Measurements from ENCODE around the gene TIAM2.

TIAM2 gene

GRCh38 chr6:154984146-154984545 lies 11.0 kb upstream of the TIAM2 start:
- Histone ChIP-seq H4K20me1 (ENCODE audit: insufficient read depth, low read length) (no peaks in the 10 kb centered on the region), H3K27ac (ENCODE audit: low read length) (no peak overlapping the region), H3K4me3 (ENCODE audit: low read length) (no peak overlapping the region), H3K9me3 (replicated peaks; ENCODE audit: insufficient read depth, low read length) (no peaks in the 10 kb centered on the region), H3K4me2 (ENCODE audit: low read depth, low read length) (no peak overlapping the region), H3K9ac (ENCODE audit: low read length) (no peak overlapping the region), H2AFZ (ENCODE audit: low read length) (no peak overlapping the region), H3K9me2 (replicated peaks; ENCODE audit: insufficient read depth, low read length) (no peaks in the 10 kb centered on the region), H3K79me2 (ENCODE audit: low read length) (no peaks in the 10 kb centered on the region), H3K4me1 (ENCODE audit: low read length) (no peaks in the 10 kb centered on the region), H3F3A (ENCODE audit: insufficient read depth, low read length) (no peaks in the 10 kb centered on the region), H3K36me3 (replicated peaks; ENCODE audit: insufficient read depth, low read length) (no peaks in the 10 kb centered on the region), H3K27me3 (replicated peaks; ENCODE audit: insufficient read depth, low read length) (no peaks in the 10 kb centered on the region)
- DNase-seq = no peak
- TF ChIP-seq EZH2phosphoT487 (IDR thresholded peaks at IDR 0.05; ENCODE audit: low read length) = no peak
- TF ChIP-seq CTCF (IDR thresholded peaks at IDR 0.05; ENCODE audit: low read length) = no peak
- TF ChIP-seq EZH2 (optimal IDR thresholded peaks at IDR 0.05; ENCODE audit: low read depth, low read length) = no peak

- Histone ChIP-seq H3K4me3 (ENCODE audit: low read length) (no peak overlapping the region), H3K4me1 (ENCODE audit: low read length) (no peaks in the 10 kb centered on the region), H3K9ac (ENCODE audit: low read length) (no peak overlapping the region), H4K20me1 (ENCODE audit: insufficient read depth, low read length) (no peaks in the 10 kb centered on the region), H3F3A (ENCODE audit: insufficient read depth, low read length) (no peaks in the 10 kb centered on the region), H3K79me2 (ENCODE audit: low read length) (no peaks in the 10 kb centered on the region), H3K27me3 (replicated peaks; ENCODE audit: insufficient read depth, low read length) (no peaks in the 10 kb centered on the region), H3K27ac (ENCODE audit: low read length) (no peak overlapping the region), H3K9me3 (replicated peaks; ENCODE audit: insufficient read depth, low read length) (no peaks in the 10 kb centered on the region), H3K9me2 (replicated peaks; ENCODE audit: insufficient read depth, low read length) (no peaks in the 10 kb centered on the region), H2AFZ (ENCODE audit: low read length) (no peak overlapping the region), H3K36me3 (replicated peaks; ENCODE audit: insufficient read depth, low read length) (no peaks in the 10 kb centered on the region), H3K4me2 (ENCODE audit: low read depth, low read length) (no peak overlapping the region)
- TF ChIP-seq CTCF (IDR thresholded peaks at IDR 0.05; ENCODE audit: low read length) (no peak), EZH2 (optimal IDR thresholded peaks at IDR 0.05; ENCODE audit: low read depth, low read length) (no peak), EZH2phosphoT487 (IDR thresholded peaks at IDR 0.05; ENCODE audit: low read length) (no peak)
- no peak for DNase-seq
These were observed 8.3 kb upstream of the TIAM2 start for GRCh38 chr6:154986787-154987235.

- Histone ChIP-seq H3K4me1 (ENCODE audit: low read length) (no peaks in the 10 kb centered on the region), H3F3A (ENCODE audit: insufficient read depth, low read length) (no peaks in the 10 kb centered on the region), H3K36me3 (replicated peaks; ENCODE audit: insufficient read depth, low read length) (no peaks in the 10 kb centered on the region), H2AFZ (ENCODE audit: low read length) (no peak overlapping the region), H3K9me2 (replicated peaks; ENCODE audit: insufficient read depth, low read length) (no peaks in the 10 kb centered on the region), H3K27ac (ENCODE audit: low read length) (no peak overlapping the region), H3K4me2 (ENCODE audit: low read depth, low read length) (no peak overlapping the region), H3K9me3 (replicated peaks; ENCODE audit: insufficient read depth, low read length) (no peaks in the 10 kb centered on the region), H3K79me2 (ENCODE audit: low read length) (no peaks in the 10 kb centered on the region), H3K4me3 (ENCODE audit: low read length) (no peak overlapping the region), H4K20me1 (ENCODE audit: insufficient read depth, low read length) (no peaks in the 10 kb centered on the region), H3K9ac (ENCODE audit: low read length) (no peak overlapping the region), H3K27me3 (replicated peaks; ENCODE audit: insufficient read depth, low read length) (no peaks in the 10 kb centered on the region)
- no peak for TF ChIP-seq CTCF (IDR thresholded peaks at IDR 0.05; ENCODE audit: low read length)
- TF ChIP-seq EZH2 (optimal IDR thresholded peaks at IDR 0.05; ENCODE audit: low read depth, low read length) = no peak
- TF ChIP-seq EZH2phosphoT487 (IDR thresholded peaks at IDR 0.05; ENCODE audit: low read length) = no peak
- no peak for DNase-seq
These were observed 5.7 kb upstream of the TIAM2 start for GRCh38 chr6:154989448-154989847.

Measured in MM.1S (cell line).